GM23338 (cell line): ENCODE results near the gene MAP2K3. TPM values are rescaled to one million over a fixed set of nuclear protein-coding genes. Genes with fewer than 3 reads are reported as not detected.

Experiments
- ATAC-seq: fragments of 200-7000 bp; cut with Tn5 transposase; 3 replicates; pipeline ENCODE4 v1.9.1; 2020
- DNase-seq: peaks from one replicate; pipeline ENCODE4 v3.0.0-alpha.2; 2015; ENCODE audit warnings: low spot score
- H2AFZ ChIP-seq: fragments of 200-600 bp; sonication (generic); 2 replicates; pipeline ENCODE4 v1.8.0; 2016; ENCODE audit warnings: antibody characterized with exemption, mild to moderate bottlenecking, moderate library complexity
- H3F3A ChIP-seq: fragments of 200-600 bp; sonication (generic); replicated peaks from 2 replicates; pipeline ENCODE4 v1.8.0; 2017; ENCODE audit warnings: antibody characterized with exemption, mixed run types, low read depth
- H3K27ac ChIP-seq: fragments of 200-600 bp; sonication (generic); 2 replicates; pipeline ENCODE4 v1.6.1; 2016; ENCODE audit warnings: low read depth
- H3K27me3 ChIP-seq: fragments of 200-600 bp; sonication (generic); 2 replicates; pipeline ENCODE4 v1.8.0; 2016; ENCODE audit warnings: mild to moderate bottlenecking, mixed run types, moderate library complexity; ENCODE audit not compliant: insufficient read depth
- H3K36me3 ChIP-seq: fragments of 200-600 bp; sonication (generic); 2 replicates; pipeline ENCODE4 v1.8.0; 2016; ENCODE audit warnings: mild to moderate bottlenecking; ENCODE audit not compliant: insufficient read depth
- H3K4me1 ChIP-seq: fragments of 200-600 bp; sonication (generic); 2 replicates; pipeline ENCODE4 v1.8.0; 2016; ENCODE audit warnings: mild to moderate bottlenecking, moderate library complexity; ENCODE audit not compliant: insufficient read depth
- H3K4me2 ChIP-seq: fragments of 200-600 bp; sonication (generic); 2 replicates; pipeline ENCODE4 v1.7.1; 2017; ENCODE audit warnings: mixed run types
- H3K4me3 ChIP-seq: fragments of 200-600 bp; sonication (generic); 2 replicates; pipeline ENCODE4 v1.6.1; 2016; ENCODE audit warnings: mixed run types
- H3K79me2 ChIP-seq: fragments of 200-600 bp; sonication (generic); replicated peaks from 2 replicates; pipeline ENCODE4 v1.8.0; 2017; ENCODE audit warnings: mild to moderate bottlenecking; ENCODE audit not compliant: insufficient read depth
- H3K9me2 ChIP-seq: fragments of 200-600 bp; sonication (generic); 2 replicates; pipeline ENCODE4 v1.8.0; 2017; ENCODE audit not compliant: insufficient read depth
- H4K20me1 ChIP-seq: fragments of 200-600 bp; sonication (generic); replicated peaks from 2 replicates; pipeline ENCODE4 v1.8.0; 2017; ENCODE audit warnings: mild to moderate bottlenecking; ENCODE audit not compliant: insufficient read depth
- H3K27ac Mint-ChIP-seq: 2 replicates; pipeline ENCODE4 v1.8.0; 2020; ENCODE audit warnings: inconsistent platforms, mild to moderate bottlenecking, moderate library complexity, mixed read lengths
- H3K27me3 Mint-ChIP-seq: 3 replicates; pipeline ENCODE4 v1.8.0; 2022; ENCODE audit warnings: low read depth, mild to moderate bottlenecking, moderate library complexity, mixed read lengths, inconsistent platforms; ENCODE audit not compliant: insufficient read depth, poor library complexity
- H3K36me3 Mint-ChIP-seq: 3 replicates; pipeline ENCODE4 v1.8.0; 2021; ENCODE audit warnings: low read depth, mild to moderate bottlenecking, inconsistent platforms, moderate library complexity, mixed read lengths
- H3K4me1 Mint-ChIP-seq: 3 replicates; pipeline ENCODE4 v1.8.0; 2020; ENCODE audit warnings: mild to moderate bottlenecking, inconsistent platforms, mixed read lengths
- H3K4me3 Mint-ChIP-seq: 3 replicates; pipeline ENCODE4 v1.8.0; 2021; ENCODE audit warnings: moderate library complexity, mild to moderate bottlenecking, inconsistent platforms, mixed read lengths
- H3K9me3 Mint-ChIP-seq: 3 replicates; pipeline ENCODE4 v1.8.0; 2020; ENCODE audit warnings: moderate library complexity, mild to moderate bottlenecking, inconsistent platforms, mixed read lengths
- CREB1 ChIP-seq: fragments of 250-450 bp; sonication (Bioruptor Pico); IDR thresholded peaks from 2 replicates; pipeline ENCODE4 v1.5.0; 2020; ENCODE audit warnings: low read depth, mild to moderate bottlenecking, moderate library complexity
- EZH2 ChIP-seq: fragments of 200-600 bp; sonication (generic); IDR thresholded peaks from one replicate; pipeline ENCODE4 v1.8.0; 2017; ENCODE audit warnings: antibody characterized with exemption, mild to moderate bottlenecking, low read depth; ENCODE audit not compliant: unreplicated experiment
- EZH2phosphoT487 ChIP-seq: fragments of 200-600 bp; sonication (generic); IDR thresholded peaks from one replicate; pipeline ENCODE4 v1.8.1; 2018; ENCODE audit warnings: antibody characterized with exemption; ENCODE audit not compliant: unreplicated experiment
- JUNB ChIP-seq: IDR thresholded peaks from one replicate; pipeline ENCODE4 v1.6.1; 2016; ENCODE audit warnings: antibody characterized with exemption; ENCODE audit not compliant: unreplicated experiment
- NANOG ChIP-seq: IDR thresholded peaks from 2 replicates; pipeline ENCODE4 v1.6.1; 2016; ENCODE audit warnings: antibody characterized with exemption, borderline replicate concordance
- STAT1 ChIP-seq: IDR thresholded peaks from one replicate; pipeline ENCODE4 v1.6.1; 2016; ENCODE audit warnings: antibody characterized with exemption; ENCODE audit not compliant: unreplicated experiment
- ZNF114 ChIP-seq: fragments of 250-450 bp; sonication (Bioruptor Pico); IDR thresholded peaks from 2 replicates; pipeline ENCODE4 v1.5.0; 2020; ENCODE audit warnings: mild to moderate bottlenecking, moderate library complexity
- ZNF462 ChIP-seq: fragments of 250-450 bp; sonication (Bioruptor Pico); IDR thresholded peaks from 2 replicates; pipeline ENCODE4 v1.5.0; 2020; ENCODE audit warnings: mild to moderate bottlenecking, moderate library complexity
- polyA plus RNA-seq: library from polyadenylated mRNA; unstranded; fragments of >200 nt; fragmentation: Nextera tagmentation; extraction: Ambion mirVana; gene quantifications from 2 replicates; pipeline ENCODE4 v1.2.1, GENCODE V29; 2016
- total RNA-seq: library from RNA; depleted of rRNA; stranded (reverse); fragments of >200 nt; shearing (Covaris generic); gene quantifications from 2 replicates; pipeline ENCODE4 v1.2.3, GENCODE V29; 2014
- TF ChIP-seq, protein P1 (sequence below): IDR thresholded peaks from 2 replicates; pipeline ENCODE4 v1.6.1; 2016; ENCODE audit warnings: antibody characterized with exemption
- TF ChIP-seq, protein P2 (sequence below): IDR thresholded peaks from one replicate; pipeline ENCODE4 v1.6.1; 2018; ENCODE audit warnings: antibody characterized with exemption; ENCODE audit not compliant: unreplicated experiment

MAP2K3 gene
- total and polyA plus RNA-seq, 2 experiments from 2014 or later = 28.5 to 31.7 TPM

DNA sequence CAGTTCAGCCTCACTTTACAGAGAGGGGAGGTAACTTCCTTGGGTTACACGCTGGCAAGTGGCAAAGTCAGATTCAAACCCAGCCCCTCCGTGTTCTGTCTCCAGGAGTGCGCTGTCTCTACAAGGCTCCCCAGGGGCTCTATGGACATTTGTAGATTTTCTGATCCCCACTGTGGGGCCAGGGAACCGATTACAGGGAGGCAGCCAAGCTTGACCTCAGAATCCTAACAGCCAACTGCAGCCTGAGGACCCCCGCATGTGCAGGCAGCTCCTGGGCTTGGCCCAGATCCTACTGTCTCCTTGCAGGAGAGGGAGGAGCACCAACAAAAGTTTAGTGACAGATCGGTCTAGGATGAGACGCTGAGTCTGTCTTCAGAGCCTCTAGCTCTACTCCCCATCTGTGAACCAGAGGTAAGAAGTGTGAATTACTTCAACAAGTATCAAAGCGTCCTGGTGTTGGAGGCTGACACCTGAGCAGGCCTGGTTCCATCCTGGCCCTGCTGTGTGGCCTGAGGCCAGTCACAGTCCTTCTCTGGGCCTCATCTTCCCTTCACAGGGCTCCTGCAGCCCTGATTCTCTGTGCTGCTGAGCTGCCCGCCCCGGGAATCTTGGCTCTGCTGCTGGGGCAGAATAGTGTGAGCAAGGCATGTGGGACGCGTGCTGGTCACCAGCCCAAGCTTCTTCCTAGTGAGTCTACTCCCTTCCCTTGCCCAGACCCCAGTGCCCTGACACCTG lies 22.1 kb upstream of the MAP2K3 start:
- Histone ChIP-seq H3F3A (no peaks in the 10 kb centered on the region), H3K4me2 (no peak overlapping the region), H4K20me1 (no peaks in the 10 kb centered on the region), H3K27ac (no peak overlapping the region), H3K79me2 (no peaks in the 10 kb centered on the region), H3K36me3 (no peaks in the 10 kb centered on the region), H3K4me1 (no peaks in the 10 kb centered on the region), H3K9me2 (no peaks in the 10 kb centered on the region), H3K4me3 (no peak overlapping the region), H2AFZ (no peak overlapping the region), H3K27me3 (no peaks in the 10 kb centered on the region)
- Mint-ChIP-seq H3K27ac (no peak overlapping the region), H3K9me3 (no peaks in the 10 kb centered on the region; the same call in 1 of the 3 replicates), H3K36me3 (no peaks in the 10 kb centered on the region), H3K4me1 (peaks cover 11% of the 10 kb centered on the region; the same call in 2 of the 3 replicates), H3K27me3 (peaks cover 2% of the 10 kb centered on the region), H3K4me3 (no peak overlapping the region)
- DNase-seq (no peak), ATAC-seq (no peak)
- TF ChIP-seq EZH2 (no peak), NANOG (no peak), EZH2phosphoT487 (no peak), CREB1 (no peak), JUNB (no peak), ZNF462 (no peak), STAT1 (no peak), ZNF114 (CRISPR knock-in tag) (no peak)
- TF ChIP-seq, protein P1, sequence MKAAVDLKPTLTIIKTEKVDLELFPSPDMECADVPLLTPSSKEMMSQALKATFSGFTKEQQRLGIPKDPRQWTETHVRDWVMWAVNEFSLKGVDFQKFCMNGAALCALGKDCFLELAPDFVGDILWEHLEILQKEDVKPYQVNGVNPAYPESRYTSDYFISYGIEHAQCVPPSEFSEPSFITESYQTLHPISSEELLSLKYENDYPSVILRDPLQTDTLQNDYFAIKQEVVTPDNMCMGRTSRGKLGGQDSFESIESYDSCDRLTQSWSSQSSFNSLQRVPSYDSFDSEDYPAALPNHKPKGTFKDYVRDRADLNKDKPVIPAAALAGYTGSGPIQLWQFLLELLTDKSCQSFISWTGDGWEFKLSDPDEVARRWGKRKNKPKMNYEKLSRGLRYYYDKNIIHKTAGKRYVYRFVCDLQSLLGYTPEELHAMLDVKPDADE = no peak
- TF ChIP-seq, protein P2, sequence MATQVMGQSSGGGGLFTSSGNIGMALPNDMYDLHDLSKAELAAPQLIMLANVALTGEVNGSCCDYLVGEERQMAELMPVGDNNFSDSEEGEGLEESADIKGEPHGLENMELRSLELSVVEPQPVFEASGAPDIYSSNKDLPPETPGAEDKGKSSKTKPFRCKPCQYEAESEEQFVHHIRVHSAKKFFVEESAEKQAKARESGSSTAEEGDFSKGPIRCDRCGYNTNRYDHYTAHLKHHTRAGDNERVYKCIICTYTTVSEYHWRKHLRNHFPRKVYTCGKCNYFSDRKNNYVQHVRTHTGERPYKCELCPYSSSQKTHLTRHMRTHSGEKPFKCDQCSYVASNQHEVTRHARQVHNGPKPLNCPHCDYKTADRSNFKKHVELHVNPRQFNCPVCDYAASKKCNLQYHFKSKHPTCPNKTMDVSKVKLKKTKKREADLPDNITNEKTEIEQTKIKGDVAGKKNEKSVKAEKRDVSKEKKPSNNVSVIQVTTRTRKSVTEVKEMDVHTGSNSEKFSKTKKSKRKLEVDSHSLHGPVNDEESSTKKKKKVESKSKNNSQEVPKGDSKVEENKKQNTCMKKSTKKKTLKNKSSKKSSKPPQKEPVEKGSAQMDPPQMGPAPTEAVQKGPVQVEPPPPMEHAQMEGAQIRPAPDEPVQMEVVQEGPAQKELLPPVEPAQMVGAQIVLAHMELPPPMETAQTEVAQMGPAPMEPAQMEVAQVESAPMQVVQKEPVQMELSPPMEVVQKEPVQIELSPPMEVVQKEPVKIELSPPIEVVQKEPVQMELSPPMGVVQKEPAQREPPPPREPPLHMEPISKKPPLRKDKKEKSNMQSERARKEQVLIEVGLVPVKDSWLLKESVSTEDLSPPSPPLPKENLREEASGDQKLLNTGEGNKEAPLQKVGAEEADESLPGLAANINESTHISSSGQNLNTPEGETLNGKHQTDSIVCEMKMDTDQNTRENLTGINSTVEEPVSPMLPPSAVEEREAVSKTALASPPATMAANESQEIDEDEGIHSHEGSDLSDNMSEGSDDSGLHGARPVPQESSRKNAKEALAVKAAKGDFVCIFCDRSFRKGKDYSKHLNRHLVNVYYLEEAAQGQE = no peak
